ENCODE measurements around the gene S100A16. TPM values are rescaled to one million over a fixed set of nuclear protein-coding genes. Genes with fewer than 3 reads are reported as not detected.
"Not testable (repeated sequence)": the region's sequence is repeated elsewhere in the genome, so short reads cannot be mapped to it uniquely, and the experiment has no call there.

S100A16 gene
- total and polyA plus RNA-seq, 5 donors: 42.6 to 73.9 (median 44.6) TPM

- intact Hi-C loops (cut with DNase I): no loop called here
- Histone ChIP-seq H3K4me1 (ENCODE audit: control insufficient read depth, insufficient read depth, low read length) (peaks cover 12% of the 10 kb centered on the region), H3K27ac (ENCODE audit: low read length) (peak overlapping the region; percentile 77), H3K9me3 (ENCODE audit: control insufficient read depth, low read length) (no peaks in the 10 kb centered on the region), H3K4me3 (ENCODE audit: low read length) (peak overlapping the region; percentile 30), H3K27me3 (ENCODE audit: control insufficient read depth, insufficient read depth) (no peaks in the 10 kb centered on the region)
- ATAC-seq: peak in 1 of 2 donors; percentile 5
- DNase-seq: no peak
- WGBS: 70% methylated on average over 7 of the region's 7 CpGs
Observed at GRCh38 chr1:153608089-153608682, 4.8 kb downstream of the S100A16 start.

GRCh38 chr1:153607381-153607780 is 5.6 kb downstream of the S100A16 start:
- intact Hi-C loops (cut with DNase I): no loop called here

GRCh38 chr1:153606194-153606593 is 6.7 kb downstream of the S100A16 start:
- H3K4me1 ChIP-seq (ENCODE audit: control insufficient read depth, insufficient read depth, low read length): peaks cover 12% of the 10 kb centered on the region
- 93% methylated on average over 11 of the region's 11 CpGs for WGBS
- no peak for ATAC-seq
- H3K27ac ChIP-seq (ENCODE audit: low read length): no peak overlapping the region
- intact Hi-C loops (cut with DNase I): no loop called here
- H3K27me3 ChIP-seq (ENCODE audit: control insufficient read depth, insufficient read depth): no peaks in the 10 kb centered on the region
- DNase-seq: no peak
- no peaks in the 10 kb centered on the region for H3K9me3 ChIP-seq (ENCODE audit: control insufficient read depth, low read length)
- no peak overlapping the region for H3K4me3 ChIP-seq (ENCODE audit: low read length)

More at GRCh38 chr1:153607381-153607780, 5.6 kb downstream of the S100A16 start:
- 83% methylated on average over 8 of the region's 8 CpGs for WGBS
- Histone ChIP-seq H3K27ac (ENCODE audit: low read length) (peak overlapping the region; percentile 77), H3K4me1 (ENCODE audit: control insufficient read depth, insufficient read depth, low read length) (peaks cover 12% of the 10 kb centered on the region), H3K4me3 (ENCODE audit: low read length) (no peak overlapping the region), H3K27me3 (ENCODE audit: control insufficient read depth, insufficient read depth) (no peaks in the 10 kb centered on the region), H3K9me3 (ENCODE audit: control insufficient read depth, low read length) (no peaks in the 10 kb centered on the region)
- ATAC-seq (no peak), DNase-seq (no peak)

- intact Hi-C loops (cut with DNase I): no loop called here
- DNase-seq: no peak
- Histone ChIP-seq H3K4me3 (ENCODE audit: low read length) (no peak overlapping the region), H3K9me3 (ENCODE audit: control insufficient read depth, low read length) (no peaks in the 10 kb centered on the region), H3K4me1 (ENCODE audit: control insufficient read depth, insufficient read depth, low read length) (no peaks in the 10 kb centered on the region), H3K27ac (ENCODE audit: low read length) (no peak overlapping the region), H3K27me3 (ENCODE audit: control insufficient read depth, insufficient read depth) (no peaks in the 10 kb centered on the region)
- ATAC-seq: no peak
- 92% methylated on average over 6 of the region's 6 CpGs for WGBS
Observed at GRCh38 chr1:153602749-153603148, 10.2 kb downstream of the S100A16 start.

GRCh38 chr1:153599847-153600246 is 13.1 kb downstream of the S100A16 start:
- no peak for DNase-seq
- no peak for ATAC-seq
- Histone ChIP-seq H3K27ac (ENCODE audit: low read length) (no peak overlapping the region), H3K4me1 (ENCODE audit: control insufficient read depth, insufficient read depth, low read length) (no peaks in the 10 kb centered on the region), H3K9me3 (ENCODE audit: control insufficient read depth, low read length) (no peaks in the 10 kb centered on the region), H3K4me3 (ENCODE audit: low read length) (no peak overlapping the region), H3K27me3 (ENCODE audit: control insufficient read depth, insufficient read depth) (no peaks in the 10 kb centered on the region)
- 91% methylated on average over 7 of the region's 7 CpGs for WGBS
- intact Hi-C loops (cut with DNase I): no loop called here

- no peak overlapping the region for H3K27ac ChIP-seq (ENCODE audit: low read length)
- WGBS: 67% methylated on average over 7 of the region's 7 CpGs
- H3K27me3 ChIP-seq (ENCODE audit: control insufficient read depth, insufficient read depth): no peaks in the 10 kb centered on the region
- no peak overlapping the region for H3K4me3 ChIP-seq (ENCODE audit: low read length)
- intact Hi-C loops (cut with DNase I): no loop called here
- no peaks in the 10 kb centered on the region for H3K9me3 ChIP-seq (ENCODE audit: control insufficient read depth, low read length)
- DNase-seq: no peak
- peak; percentile 29 to 53 for ATAC-seq
- H3K4me1 ChIP-seq (ENCODE audit: control insufficient read depth, insufficient read depth, low read length): no peaks in the 10 kb centered on the region
Observed at GRCh38 chr1:153598309-153599172, 14.4 kb downstream of the S100A16 start.

- DNase-seq (no peak), ATAC-seq (no peak)
- Histone ChIP-seq H3K4me1 (ENCODE audit: control insufficient read depth, insufficient read depth, low read length) (no peaks in the 10 kb centered on the region), H3K4me3 (ENCODE audit: low read length) (no peak overlapping the region), H3K27ac (ENCODE audit: low read length) (no peak overlapping the region), H3K9me3 (ENCODE audit: control insufficient read depth, low read length) (no peaks in the 10 kb centered on the region), H3K27me3 (ENCODE audit: control insufficient read depth, insufficient read depth) (no peaks in the 10 kb centered on the region)
- intact Hi-C loops (cut with DNase I): no loop called here
- 91% methylated on average over 6 of the region's 6 CpGs for WGBS
Observed at GRCh38 chr1:153597206-153597605, 15.7 kb downstream of the S100A16 start.

- 57% methylated on average over 4 of the region's 4 CpGs for WGBS
- no peak for ATAC-seq
- H3K27ac ChIP-seq (ENCODE audit: low read length): no peak overlapping the region
- no peak for DNase-seq
- H3K4me3 ChIP-seq (ENCODE audit: low read length): no peak overlapping the region
- H3K4me1 ChIP-seq (ENCODE audit: control insufficient read depth, insufficient read depth, low read length): no peaks in the 10 kb centered on the region
- intact Hi-C loops (cut with DNase I): no loop called here
- H3K9me3 ChIP-seq (ENCODE audit: control insufficient read depth, low read length): no peaks in the 10 kb centered on the region
- H3K27me3 ChIP-seq (ENCODE audit: control insufficient read depth, insufficient read depth): no peaks in the 10 kb centered on the region
Observed at GRCh38 chr1:153592748-153593147, 20.2 kb downstream of the S100A16 start.

GRCh38 chr1:153588482-153588881 is 24.5 kb downstream of the S100A16 start:
- ATAC-seq: no peak
- 65% methylated on average over 2 of the region's 2 CpGs for WGBS

GRCh38 chr1:153588033-153588432 is 24.9 kb downstream of the S100A16 start:
- ATAC-seq; H3K9me3 ChIP-seq (ENCODE audit: control insufficient read depth, low read length); H3K27me3 ChIP-seq (ENCODE audit: control insufficient read depth, insufficient read depth); DNase-seq; H3K4me3 ChIP-seq (ENCODE audit: low read length); H3K4me1 ChIP-seq (ENCODE audit: control insufficient read depth, insufficient read depth, low read length); intact Hi-C loops (cut with DNase I); H3K27ac ChIP-seq (ENCODE audit: low read length): not testable (repeated sequence)
- 93% methylated on average over 10 of the region's 10 CpGs for WGBS

More at GRCh38 chr1:153588482-153588881, 24.5 kb downstream of the S100A16 start:
- intact Hi-C loops (cut with DNase I): no loop called here
- H3K27ac ChIP-seq (ENCODE audit: low read length): no peak overlapping the region
- no peaks in the 10 kb centered on the region for H3K9me3 ChIP-seq (ENCODE audit: control insufficient read depth, low read length)
- H3K4me1 ChIP-seq (ENCODE audit: control insufficient read depth, insufficient read depth, low read length): no peaks in the 10 kb centered on the region
- no peaks in the 10 kb centered on the region for H3K27me3 ChIP-seq (ENCODE audit: control insufficient read depth, insufficient read depth)
- H3K4me3 ChIP-seq (ENCODE audit: low read length): no peak overlapping the region
- no peak for DNase-seq

GRCh38 chr1:153587314-153587713 is 25.6 kb downstream of the S100A16 start:
- no peak overlapping the region for H3K4me3 ChIP-seq (ENCODE audit: low read length)
- DNase-seq (no peak), ATAC-seq (peak; percentile 50 to 68)
- H3K27ac ChIP-seq (ENCODE audit: low read length): no peak overlapping the region
- no peaks in the 10 kb centered on the region for H3K27me3 ChIP-seq (ENCODE audit: control insufficient read depth, insufficient read depth)
- intact Hi-C loops (cut with DNase I): no loop called here
- no peaks in the 10 kb centered on the region for H3K4me1 ChIP-seq (ENCODE audit: control insufficient read depth, insufficient read depth, low read length)
- no peaks in the 10 kb centered on the region for H3K9me3 ChIP-seq (ENCODE audit: control insufficient read depth, low read length)
- 38% methylated on average over 5 of the region's 5 CpGs for WGBS
